Endothelial cell of umbilical vein (primary cell): ENCODE results near the gene SUMF1.

Experiments used
- CTCF ChIP-seq, 2 donors: IDR thresholded peaks; 1 replicate in 1 of 2; 2 replicates in 1 of 2; pipeline ENCODE4 v1.5.1; 2011; ENCODE audit warnings: low read length in 2 of 2, mild to moderate bottlenecking in 2 of 2, moderate library complexity in 2 of 2, control low read depth in 1 of 2, inconsistent platforms in 1 of 2, low read depth in 1 of 2; ENCODE audit not compliant: insufficient read depth in 1 of 2; ENCODE audit errors: extremely low read depth in 1 of 2
- EZH2 ChIP-seq: IDR thresholded peaks from 2 replicates; pipeline ENCODE4 v1.6.1; 2012; ENCODE audit warnings: borderline replicate concordance, low read depth, mild to moderate bottlenecking, moderate library complexity, low read length, inconsistent platforms; ENCODE audit not compliant: severe bottlenecking
- JUN ChIP-seq: IDR thresholded peaks from 2 replicates; pipeline ENCODE4 v1.6.1; 2011; ENCODE audit warnings: borderline replicate concordance, low read depth; ENCODE audit not compliant: insufficient read length, insufficient read depth
- MAX ChIP-seq: IDR thresholded peaks from 2 replicates; pipeline ENCODE4 v1.6.1; 2011; ENCODE audit not compliant: insufficient read depth, insufficient read length
- MYC ChIP-seq: IDR thresholded peaks from one replicate; pipeline ENCODE4 v1.6.1; 2011; ENCODE audit warnings: mild to moderate bottlenecking, low read depth, low read length
- POLR2A ChIP-seq: IDR thresholded peaks from 2 replicates; pipeline ENCODE4 v1.6.1; 2012; ENCODE audit warnings: low read depth, mild to moderate bottlenecking, control low read depth, low read length
- POLR2AphosphoS5 ChIP-seq: IDR thresholded peaks from 2 replicates; pipeline ENCODE4 v1.6.1; 2012; ENCODE audit warnings: low read depth, mild to moderate bottlenecking, control low read depth, low read length, moderate library complexity; ENCODE audit not compliant: insufficient read depth

- TF ChIP-seq CTCF (IDR thresholded peaks at IDR 0.05; ENCODE audit: extremely low read depth in 1 of 2, insufficient read depth in 1 of 2, low read depth in 1 of 2, low read length in 2 of 2) (no peak), JUN (no peak), POLR2AphosphoS5 (no peak), POLR2A (no peak), MYC (no peak), EZH2 (no peak), MAX (no peak)
These were observed 71.1 kb downstream of the SUMF1 start for GRCh38 chr3:4396006-4396405.
